Neural cell (in vitro differentiated cells): ENCODE results near the gene SLC6A20.

ENCODE experiments used
- EZH2 ChIP-seq: fragments of 200-600, 300-800 bp; shearing (Covaris generic), sonication (generic); IDR thresholded peaks from 2 replicates; pipeline ENCODE4 v1.6.1; 2014; ENCODE audit warnings: antibody characterized with exemption, low read length, borderline replicate concordance, mild to moderate bottlenecking; ENCODE audit not compliant: insufficient read depth, poor library complexity, severe bottlenecking
- MXI1 ChIP-seq: fragments of 450-650 bp; conservative IDR thresholded peaks from 2 replicates; pipeline ENCODE4 v1.6.1; 2014; ENCODE audit warnings: antibody characterized with exemption, mild to moderate bottlenecking; ENCODE audit not compliant: poor library complexity, severe bottlenecking
- POLR2AphosphoS5 ChIP-seq: IDR thresholded peaks from 2 replicates; pipeline ENCODE4 v1.6.1; 2012
- RAD21 ChIP-seq: fragments of 450-650 bp; conservative IDR thresholded peaks from 2 replicates; pipeline ENCODE4 v1.6.1; 2014; ENCODE audit warnings: antibody characterized with exemption, mild to moderate bottlenecking, moderate library complexity
- SMC3 ChIP-seq: fragments of 450-650 bp; conservative IDR thresholded peaks from 2 replicates; pipeline ENCODE4 v1.6.1; 2014; ENCODE audit warnings: antibody characterized with exemption, mild to moderate bottlenecking, moderate library complexity; ENCODE audit not compliant: poor library complexity
- TF ChIP-seq, protein P1 (sequence below): fragments of 450-650 bp; IDR thresholded peaks from 2 replicates; pipeline ENCODE4 v1.5.1; 2014; ENCODE audit warnings: antibody characterized with exemption, mild to moderate bottlenecking, moderate library complexity; ENCODE audit not compliant: poor library complexity, severe bottlenecking

DNA sequence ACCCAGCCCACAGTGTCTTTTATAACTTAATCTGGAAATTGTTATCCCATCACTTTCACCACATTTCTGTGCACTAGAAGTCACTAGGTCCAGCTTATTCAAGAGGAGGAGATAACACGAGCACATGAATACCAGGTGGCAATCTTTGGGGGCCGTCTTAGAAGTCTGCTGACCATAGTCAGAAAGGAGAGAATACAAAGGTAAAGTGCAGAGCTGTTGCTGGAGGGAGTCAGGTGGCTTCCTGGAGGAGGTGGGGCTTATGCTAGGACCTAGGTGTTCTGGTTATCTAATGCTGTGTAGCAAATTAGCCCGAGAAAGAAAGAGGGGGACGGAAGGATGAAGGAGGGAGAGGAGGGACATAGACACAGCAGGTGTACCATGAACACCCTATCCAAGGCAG is 46.5 kb downstream of the SLC6A20 start:
- TF ChIP-seq, protein P1, sequence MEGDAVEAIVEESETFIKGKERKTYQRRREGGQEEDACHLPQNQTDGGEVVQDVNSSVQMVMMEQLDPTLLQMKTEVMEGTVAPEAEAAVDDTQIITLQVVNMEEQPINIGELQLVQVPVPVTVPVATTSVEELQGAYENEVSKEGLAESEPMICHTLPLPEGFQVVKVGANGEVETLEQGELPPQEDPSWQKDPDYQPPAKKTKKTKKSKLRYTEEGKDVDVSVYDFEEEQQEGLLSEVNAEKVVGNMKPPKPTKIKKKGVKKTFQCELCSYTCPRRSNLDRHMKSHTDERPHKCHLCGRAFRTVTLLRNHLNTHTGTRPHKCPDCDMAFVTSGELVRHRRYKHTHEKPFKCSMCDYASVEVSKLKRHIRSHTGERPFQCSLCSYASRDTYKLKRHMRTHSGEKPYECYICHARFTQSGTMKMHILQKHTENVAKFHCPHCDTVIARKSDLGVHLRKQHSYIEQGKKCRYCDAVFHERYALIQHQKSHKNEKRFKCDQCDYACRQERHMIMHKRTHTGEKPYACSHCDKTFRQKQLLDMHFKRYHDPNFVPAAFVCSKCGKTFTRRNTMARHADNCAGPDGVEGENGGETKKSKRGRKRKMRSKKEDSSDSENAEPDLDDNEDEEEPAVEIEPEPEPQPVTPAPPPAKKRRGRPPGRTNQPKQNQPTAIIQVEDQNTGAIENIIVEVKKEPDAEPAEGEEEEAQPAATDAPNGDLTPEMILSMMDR: no peak
- TF ChIP-seq SMC3: no peak
- no peak for TF ChIP-seq POLR2AphosphoS5
- no peak for TF ChIP-seq EZH2
- TF ChIP-seq RAD21: no peak
- no peak for TF ChIP-seq MXI1
